Stimulated activated CD8-positive, alpha-beta memory T cell treated with anti-CD3 and anti-CD28 coated beads, Interleukin-4, amount 100 ng/mL, for 1 hour (primary cell): ENCODE measurements around the gene PTGES.

Experiments
- DNase-seq, 2 donors: peaks; one replicate each; pipeline ENCODE4 v3.0.0-alpha.2; 2020; ENCODE audit warnings: low read depth in 2 of 2, low spot score in 1 of 2

The PTGES gene

GRCh38 chr9:129695870-129696269 lies 57.0 kb downstream of the PTGES start:
- no peak for DNase-seq

GRCh38 chr9:129694243-129694646 lies 58.6 kb downstream of the PTGES start:
- no peak for DNase-seq

- DNase-seq: no peak
Measured at GRCh38 chr9:129693741-129694140, 59.1 kb downstream of the PTGES start.

GRCh38 chr9:129692534-129692933 lies 60.3 kb downstream of the PTGES start:
- DNase-seq: no peak
